Measurements from ENCODE around the gene DENND2A.
"Not testable (repeated sequence)": the region's sequence is repeated elsewhere in the genome, so short reads cannot be mapped to it uniquely, and the experiment has no call there.

The DENND2A gene

GRCh38 chr7:140649556-140650205, 9.1 kb upstream of the DENND2A start:
- peaks cover 0 to 7% (median 0%) of the 10 kb centered on the region in 4 donors for H3K4me1 ChIP-seq
- DNase-seq = peak; percentile 4 to 35
- no peak overlapping the region for H3K27ac ChIP-seq
- no peaks in the 10 kb centered on the region for H3K9me3 ChIP-seq
- TF ChIP-seq CTCF (IDR thresholded peaks at IDR 0.05) = no peak
- H3K27me3 ChIP-seq = peaks cover 0 to 11% of the 10 kb centered on the region in 2 donors
- H3K36me3 ChIP-seq = no peaks in the 10 kb centered on the region
- intact Hi-C loops (cut with DNase I; ENCODE audit: low total_unique reads) = loop anchor here (5.0 kb wide), 1 partner anchor 132 kb away; no protein-coding TSS in a partner anchor
- H3K4me3 ChIP-seq = no peak overlapping the region

GRCh38 chr7:140646931-140647647, 6.5 kb upstream of the DENND2A start:
- Histone ChIP-seq H3K4me1 (no peaks in the 10 kb centered on the region), H3K4me3 (no peak overlapping the region), H3K27me3 (peaks cover 0 to 30% of the 10 kb centered on the region in 2 donors), H3K9me3 (no peaks in the 10 kb centered on the region), H3K36me3 (no peaks in the 10 kb centered on the region), H3K27ac (no peak overlapping the region)
- intact Hi-C loops (cut with DNase I; ENCODE audit: low total_unique reads) = no loop called here
- DNase-seq = peak; percentile 20 to 58
- peak in 1 of 2 experiments; percentile 27 for TF ChIP-seq CTCF (IDR thresholded peaks at IDR 0.05)

- DNase-seq = peak; percentile 20 to 43
- H3K36me3 ChIP-seq = no peaks in the 10 kb centered on the region
- no peak for TF ChIP-seq CTCF (IDR thresholded peaks at IDR 0.05)
- H3K4me1 ChIP-seq = peaks cover 0 to 11% (median 3%) of the 10 kb centered on the region in 4 donors
- peaks cover 0 to 36% of the 10 kb centered on the region in 2 donors for H3K27me3 ChIP-seq
- no peak overlapping the region for H3K27ac ChIP-seq
- no peaks in the 10 kb centered on the region for H3K9me3 ChIP-seq
- intact Hi-C loops (cut with DNase I; ENCODE audit: low total_unique reads) = no loop called here
- H3K4me3 ChIP-seq = no peak overlapping the region
Measured at GRCh38 chr7:140645166-140645900, 4.7 kb upstream of the DENND2A start.

GRCh38 chr7:140644761-140645160, 4.1 kb upstream of the DENND2A start:
- H3K9me3 ChIP-seq; H3K4me3 ChIP-seq; H3K27ac ChIP-seq; intact Hi-C loops (cut with DNase I; ENCODE audit: low total_unique reads); H3K36me3 ChIP-seq: not testable (repeated sequence)
- Histone ChIP-seq H3K27me3 (peaks cover 0 to 42% of the 10 kb centered on the region in 2 donors), H3K4me1 (peaks cover 0 to 16% (median 8%) of the 10 kb centered on the region in 4 donors)
- DNase-seq = peak; percentile 9 to 53

GRCh38 chr7:140643416-140643815, 2.8 kb upstream of the DENND2A start:
- peak; percentile 15 to 46 for DNase-seq
- no peak overlapping the region for H3K4me3 ChIP-seq
- TF ChIP-seq CTCF (IDR thresholded peaks at IDR 0.05) = no peak
- peaks cover 0 to 22% (median 10%) of the 10 kb centered on the region in 4 donors for H3K4me1 ChIP-seq
- H3K36me3 ChIP-seq = no peaks in the 10 kb centered on the region
- H3K9me3 ChIP-seq = no peaks in the 10 kb centered on the region
- intact Hi-C loops (cut with DNase I; ENCODE audit: low total_unique reads) = no loop called here
- H3K27me3 ChIP-seq = peaks cover 0 to 53% of the 10 kb centered on the region in 2 donors
- no peak overlapping the region for H3K27ac ChIP-seq
